A549 (cell line): ENCODE data around the gene MAFG. TPM values are rescaled to one million over a fixed set of nuclear protein-coding genes. Genes with fewer than 3 reads are reported as not detected.

ENCODE experiments used
- ATAC-seq, 2 experiments: fragments of 200-7000 bp in 1 of 2; fragments of >200 bp in 1 of 2; cut with Nextera tagmentation in 1 of 2; cut with Tn5 transposase in 1 of 2; 3 replicates each; pipeline versions ENCODE4 v1.8.0 to v1.9.1; 2018 to 2020; ENCODE audit warnings: mild to moderate bottlenecking in 1 of 2, moderate library complexity in 1 of 2
- CTCF ChIA-PET: fragments of 300-600 bp; sonication (Branson Sonifier 250); formaldehyde crosslinking; extraction: SDS; loops from one replicate; lab custom pipeline; 2021; ENCODE audit warnings: antibody characterized with exemption, inconsistent platforms; lab: Yijun Ruan, JAX
- POLR2A ChIA-PET: fragments of 350-600 bp; formaldehyde crosslinking; extraction: SDS; loops from one replicate; lab custom pipeline; 2021; ENCODE audit warnings: antibody characterized with exemption, inconsistent platforms; lab: Yijun Ruan, JAX
- DNase-seq, 2 experiments: peaks; one replicate each; pipeline versions ENCODE4 v3.0.0 to v3.0.0-alpha.2; 2011 to 2016; ENCODE audit warnings: low read depth in 1 of 2, low spot score in 1 of 2
- FAIRE-seq: peaks from 2 replicates; lab custom pipeline; 2011; peaks lifted over from hg19 to GRCh38; lab: Jason Lieb, UNC
- H3K27ac ChIP-seq, 2 experiments: fragments of >200 bp; sonication (Bioruptor Twin); formaldehyde crosslinking; 3 replicates each; pipeline ENCODE4 v1.5.1; 2016 to 2017
- H3K4me1 ChIP-seq: fragments of >200 bp; sonication (Bioruptor Twin); formaldehyde crosslinking; 3 replicates; pipeline ENCODE4 v1.6.1; 2016
- H3K4me2 ChIP-seq: fragments of >200 bp; sonication (Bioruptor Twin); formaldehyde crosslinking; 3 replicates; pipeline ENCODE4 v1.6.1; 2016
- H3K4me3 ChIP-seq: fragments of >200 bp; sonication (Bioruptor Twin); formaldehyde crosslinking; 3 replicates; pipeline ENCODE4 v1.5.1; 2016
- H3K9me3 ChIP-seq: fragments of >200 bp; sonication (Bioruptor Twin); formaldehyde crosslinking; 3 replicates; pipeline ENCODE4 v1.6.1; 2016
- BCL3 ChIP-seq: fragments of >200 bp; sonication (Bioruptor Twin); formaldehyde crosslinking; IDR thresholded peaks from 3 replicates; pipeline ENCODE4 v1.6.1; 2016
- CBX2 ChIP-seq: fragments of 200-600 bp; sonication (generic); IDR thresholded peaks from 2 replicates; pipeline ENCODE4 v1.6.1; 2016; ENCODE audit warnings: low read depth, mild to moderate bottlenecking, borderline replicate concordance
- CBX8 ChIP-seq: fragments of 200-600 bp; sonication (generic); IDR thresholded peaks from 2 replicates; pipeline ENCODE4 v1.6.1; 2016
- CEBPB ChIP-seq, 2 experiments: fragments of >200 bp in 1 of 2; sonication (Bioruptor Twin) in 1 of 2; formaldehyde crosslinking in 1 of 2; IDR thresholded peaks; 2 replicates each; pipeline ENCODE4 v1.6.1; 2012 to 2016
- CHD4 ChIP-seq: fragments of 200-600 bp; sonication (generic); IDR thresholded peaks from 2 replicates; pipeline ENCODE4 v1.6.1; 2016; ENCODE audit warnings: antibody characterized with exemption, mild to moderate bottlenecking, borderline replicate concordance
- CTCF ChIP-seq: fragments of >200 bp; sonication (Bioruptor Twin); formaldehyde crosslinking; IDR thresholded peaks from 3 replicates; pipeline ENCODE4 v1.5.1; 2016
- E2F6 ChIP-seq: IDR thresholded peaks from 2 replicates; pipeline ENCODE4 v1.6.1; 2012; ENCODE audit warnings: low read depth, borderline replicate concordance
- ELK1 ChIP-seq: fragments of 150-350 bp; IDR thresholded peaks from 2 replicates; pipeline ENCODE4 v1.6.1; 2014; ENCODE audit warnings: low read depth, mild to moderate bottlenecking, low read length
- FOSB ChIP-seq: fragments of 250-450 bp; sonication (Bioruptor Pico); IDR thresholded peaks from 2 replicates; pipeline ENCODE4 v1.5.0; 2020; ENCODE audit warnings: mild to moderate bottlenecking, moderate library complexity
- FOXS1 ChIP-seq: fragments of 250-450 bp; sonication (Bioruptor Pico); IDR thresholded peaks from 2 replicates; pipeline ENCODE4 v1.5.0; 2020; ENCODE audit warnings: mild to moderate bottlenecking, moderate library complexity
- HDAC2 ChIP-seq: fragments of 200-600 bp; sonication (generic); IDR thresholded peaks from 2 replicates; pipeline ENCODE4 v1.6.1; 2016
- HES2 ChIP-seq: fragments of >200 bp; sonication (Bioruptor Twin); formaldehyde crosslinking; IDR thresholded peaks from 2 replicates; pipeline ENCODE4 v1.6.1; 2016
- HOXB13 ChIP-seq: fragments of 250-450 bp; sonication (Bioruptor Pico); IDR thresholded peaks from 2 replicates; pipeline ENCODE4 v1.5.0; 2020; ENCODE audit warnings: low read depth, mild to moderate bottlenecking, moderate library complexity
- KDM1A ChIP-seq: fragments of 200-600 bp; sonication (generic); IDR thresholded peaks from 2 replicates; pipeline ENCODE4 v1.6.1; 2016; ENCODE audit warnings: low read depth, mild to moderate bottlenecking
- MAFK ChIP-seq: fragments of 450-650 bp; IDR thresholded peaks from 2 replicates; pipeline ENCODE4 v1.6.1; 2014; ENCODE audit not compliant: partially characterized antibody
- NPAS2 ChIP-seq: fragments of 250-450 bp; sonication (Bioruptor Pico); IDR thresholded peaks from 2 replicates; pipeline ENCODE4 v1.8.0; 2022; ENCODE audit warnings: mild to moderate bottlenecking, moderate library complexity, borderline replicate concordance
- NR3C1 ChIP-seq: fragments of >200 bp; sonication (Bioruptor Twin); formaldehyde crosslinking; IDR thresholded peaks from 3 replicates; pipeline ENCODE4 v1.6.1; 2017
- PHF8 ChIP-seq: fragments of 200-600 bp; sonication (generic); IDR thresholded peaks from 2 replicates; pipeline ENCODE4 v1.6.1; 2016; ENCODE audit warnings: low read depth, mild to moderate bottlenecking, antibody characterized with exemption, moderate library complexity, borderline replicate concordance
- POLR2A ChIP-seq: IDR thresholded peaks from 2 replicates; pipeline ENCODE4 v1.6.1; 2012; ENCODE audit warnings: mild to moderate bottlenecking, low read length
- RARB ChIP-seq: fragments of 250-450 bp; sonication (Bioruptor Pico); IDR thresholded peaks from 2 replicates; pipeline ENCODE4 v1.8.0; 2021; ENCODE audit warnings: mild to moderate bottlenecking, moderate library complexity
- RCOR1 ChIP-seq: fragments of 150-350 bp; IDR thresholded peaks from 2 replicates; pipeline ENCODE4 v1.6.1; 2014; ENCODE audit warnings: antibody characterized with exemption, low read length, low read depth
- RFX5 ChIP-seq: fragments of 450-650 bp; IDR thresholded peaks from 2 replicates; pipeline ENCODE4 v1.7.1; 2014; ENCODE audit warnings: antibody characterized with exemption, mild to moderate bottlenecking, moderate library complexity
- RNF2 ChIP-seq: fragments of 200-600 bp; sonication (generic); IDR thresholded peaks from 2 replicates; pipeline ENCODE4 v1.6.1; 2016; ENCODE audit warnings: low read depth, mild to moderate bottlenecking, antibody characterized with exemption, moderate library complexity, borderline replicate concordance
- ZC3H11A ChIP-seq: fragments of 450-650 bp; IDR thresholded peaks from 2 replicates; pipeline ENCODE4 v1.6.1; 2014; ENCODE audit warnings: antibody characterized with exemption, mild to moderate bottlenecking
- WGBS: methylation state at CpG from one replicate; pipeline ENCODE4 v1.1.6; 2017; ENCODE audit errors: missing lambda C conversion rate; 5-methylcytosine and 5-hydroxymethylcytosine counted together
- polyA plus RNA-seq, 4 experiments: library from polyadenylated mRNA; depleted of rRNA in 3 of 4; stranded (reverse); fragments of >200 nt; fragmentation: RNase III in 1 of 4; extraction: RNeasy Plus Mini Kit Qiagen cat#74134 plus additional on column Dnase treatment in 1 of 4; gene quantifications; 2 replicates in 3 of 4; 3 replicates in 1 of 4; pipeline ENCODE4 v1.2.3, GENCODE V29; 2011 to 2017

The MAFG gene
- polyA plus RNA-seq, 2 of the 4 experiments (the other 2 are of a cell fraction) = 47.9 to 57.9 TPM

GRCh38 chr17:81941484-81942166 lies 14.1 kb upstream of the MAFG start:
- ATAC-seq (no peak), DNase-seq (no peak), FAIRE-seq (no peak)
- TF ChIP-seq NPAS2 (CRISPR knock-in tag) = no peak
- no peak for TF ChIP-seq CTCF
- TF ChIP-seq RNF2 = no peak
- TF ChIP-seq HDAC2 = no peak
- POLR2A ChIA-PET = no interaction called here
- CTCF ChIA-PET = interaction anchor here (1.0 to 17.3 kb wide), 6 partner anchors 9 to 89 kb away, joined by 3 to 170 read pairs (median 8); partner anchors contain the start of genes CENPX, LRRC45, MAFG and NOTUM
- Histone ChIP-seq H3K9me3 (no peaks in the 10 kb centered on the region), H3K27ac (no peak overlapping the region), H3K4me1 (peaks cover 5% of the 10 kb centered on the region; the same call in 2 of the 3 replicates), H3K4me2 (no peak overlapping the region), H3K4me3 (no peak overlapping the region)
- 62% methylated on average over 30 of the region's 30 CpGs for WGBS

- no peak for ATAC-seq
- FAIRE-seq = no peak
- Histone ChIP-seq H3K4me3 (no peak overlapping the region), H3K4me2 (no peak overlapping the region), H3K27ac (no peak overlapping the region), H3K4me1 (peaks cover 13% of the 10 kb centered on the region; the same call in 2 of the 3 replicates), H3K9me3 (no peaks in the 10 kb centered on the region)
- 87% methylated on average over 55 of the region's 56 CpGs for WGBS
- no peak for TF ChIP-seq KDM1A
- TF ChIP-seq FOXS1 (CRISPR knock-in tag) = no peak
- TF ChIP-seq HOXB13 = no peak
- TF ChIP-seq NR3C1 = no peak
- no peak for TF ChIP-seq POLR2A
- no peak for TF ChIP-seq ELK1
- TF ChIP-seq CEBPB (IDR thresholded peaks at IDR 0.05) = no peak
- no peak for TF ChIP-seq MAFK
- no peak for TF ChIP-seq CBX8
- TF ChIP-seq HES2 = no peak
- DNase-seq = no peak
- ChIA-PET CTCF (interaction anchor here (1.0 to 4.3 kb wide), 8 partner anchors 10 to 89 kb away, joined by 3 to 29 read pairs (median 6); partner anchors contain the start of genes CENPX, LRRC45, MAFG and NOTUM), POLR2A (no interaction called here)
Observed at GRCh38 chr17:81940538-81941483, 13.3 kb upstream of the MAFG start.

- ChIA-PET CTCF (interaction anchor here (1.0 to 4.3 kb wide), 7 partner anchors 10 to 90 kb away, joined by 3 to 29 read pairs (median 4); partner anchors contain the start of genes CENPX, LRRC45, MAFG and NOTUM), POLR2A (no interaction called here)
- Histone ChIP-seq H3K4me1 (peaks cover 17% of the 10 kb centered on the region; the same call in 2 of the 3 replicates), H3K9me3 (no peaks in the 10 kb centered on the region), H3K27ac (no peak overlapping the region), H3K4me2 (no peak overlapping the region), H3K4me3 (no peak overlapping the region)
- TF ChIP-seq RFX5 = no peak
- no peak for TF ChIP-seq CBX2
- no peak for TF ChIP-seq RCOR1
- TF ChIP-seq KDM1A = no peak
- no peak for TF ChIP-seq HDAC2
- no peak for TF ChIP-seq ZC3H11A
- no peak for TF ChIP-seq PHF8
- TF ChIP-seq RNF2 = no peak
- no peak for TF ChIP-seq RARB (CRISPR knock-in tag)
- no peak for TF ChIP-seq E2F6
- no peak for TF ChIP-seq FOSB (CRISPR knock-in tag)
- no peak for TF ChIP-seq CHD4
- no peak for TF ChIP-seq BCL3
- DNase-seq = no peak
- FAIRE-seq = no peak
- WGBS = 85% methylated on average over 17 of the region's 21 CpGs
- ATAC-seq = no peak
Observed at GRCh38 chr17:81939881-81940385, 12.4 kb upstream of the MAFG start.
